SK-N-SH (cell line): ENCODE results near the gene MACROD2.

Experiments used
- FOXJ3 ChIP-seq: sonication (generic); formaldehyde crosslinking; IDR thresholded peaks from 2 replicates; pipeline ENCODE4 v1.5.1; 2020; ENCODE audit warnings: mild to moderate bottlenecking, missing genetic modification reagents
- NFIC ChIP-seq: IDR thresholded peaks from 2 replicates; pipeline ENCODE4 v1.4.0; 2012; ENCODE audit warnings: borderline replicate concordance
- NRF1 ChIP-seq: IDR thresholded peaks from 2 replicates; pipeline ENCODE4 v1.6.1; 2012; ENCODE audit warnings: low read depth, mild to moderate bottlenecking, low read length
- POLR2AphosphoS5 ChIP-seq: IDR thresholded peaks from 2 replicates; pipeline ENCODE4 v1.6.1; 2012; ENCODE audit warnings: low read depth, low read length
- RAD21 ChIP-seq: IDR thresholded peaks from 2 replicates; pipeline ENCODE4 v1.6.1; 2012; ENCODE audit warnings: mild to moderate bottlenecking, low read length
- RFX5 ChIP-seq: IDR thresholded peaks from 2 replicates; pipeline ENCODE4 v1.6.1; 2012; ENCODE audit warnings: mild to moderate bottlenecking, improper control_type of control experiment, low read length
- SIN3A ChIP-seq: IDR thresholded peaks from 2 replicates; pipeline ENCODE4 v1.6.1; 2012; ENCODE audit warnings: low read depth, mild to moderate bottlenecking, low read length, moderate library complexity, borderline replicate concordance
- TAF1 ChIP-seq: IDR thresholded peaks from 2 replicates; pipeline ENCODE4 v1.6.1; 2012; ENCODE audit warnings: low read depth, mild to moderate bottlenecking, low read length, moderate library complexity, borderline replicate concordance
- TCF12 ChIP-seq: IDR thresholded peaks from 2 replicates; pipeline ENCODE4 v1.4.0; 2012
- YY1 ChIP-seq: IDR thresholded peaks from 2 replicates; pipeline ENCODE4 v1.4.0; 2012; ENCODE audit warnings: low read depth, mild to moderate bottlenecking
- TF ChIP-seq, protein P1 (sequence below): fragments of 200-600 bp; sonication (generic); IDR thresholded peaks from 2 replicates; pipeline ENCODE4 v1.6.1; 2017; ENCODE audit warnings: antibody characterized with exemption, mild to moderate bottlenecking, moderate library complexity
- TF ChIP-seq, protein P2 (sequence below): fragments of 150-350 bp; IDR thresholded peaks from 2 replicates; pipeline ENCODE4 v1.6.1; 2016; ENCODE audit warnings: mild to moderate bottlenecking, low read depth, low read length
- TF ChIP-seq, protein P3 (sequence below): IDR thresholded peaks from 2 replicates; pipeline ENCODE4 v1.6.1; 2012; ENCODE audit warnings: mild to moderate bottlenecking, low read depth, low read length, moderate library complexity
- TF ChIP-seq, protein P4 (sequence below): IDR thresholded peaks from 2 replicates; pipeline ENCODE4 v1.4.0; 2012; ENCODE audit warnings: low read depth

DNA sequence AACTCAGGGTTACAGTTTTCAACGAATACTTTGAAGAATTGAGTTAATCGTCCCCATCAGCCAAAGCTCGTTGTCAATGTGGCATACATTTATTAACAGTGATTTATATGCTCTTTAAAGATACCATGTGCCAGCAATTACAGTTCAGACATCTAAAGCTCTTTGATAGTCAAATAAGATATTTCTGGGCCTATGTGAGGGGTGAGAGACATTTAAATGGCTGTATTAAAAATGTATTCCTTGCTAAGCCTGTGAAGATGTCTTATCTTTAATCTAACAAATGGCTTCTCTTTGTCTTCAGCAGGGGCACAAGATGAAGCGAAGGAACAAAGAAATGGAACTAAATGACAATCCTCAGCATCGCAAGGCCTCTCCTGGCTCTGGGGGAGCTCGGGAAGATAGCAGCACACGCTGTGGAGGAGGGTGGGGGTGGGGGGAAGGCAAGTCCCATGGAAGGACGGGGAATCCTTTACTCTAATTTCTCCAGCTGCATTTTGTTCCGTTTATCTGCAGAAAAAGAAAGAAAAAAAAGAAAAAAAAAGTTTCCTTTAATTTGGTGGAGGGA, 2054.3 kb downstream of the MACROD2 start:
- TF ChIP-seq POLR2AphosphoS5 (no peak), RFX5 (no peak), FOXJ3 (no peak), TCF12 (no peak), TAF1 (no peak), NRF1 (no peak), NFIC (no peak), YY1 (no peak), RAD21 (no peak), SIN3A (no peak)
- TF ChIP-seq, protein P1, sequence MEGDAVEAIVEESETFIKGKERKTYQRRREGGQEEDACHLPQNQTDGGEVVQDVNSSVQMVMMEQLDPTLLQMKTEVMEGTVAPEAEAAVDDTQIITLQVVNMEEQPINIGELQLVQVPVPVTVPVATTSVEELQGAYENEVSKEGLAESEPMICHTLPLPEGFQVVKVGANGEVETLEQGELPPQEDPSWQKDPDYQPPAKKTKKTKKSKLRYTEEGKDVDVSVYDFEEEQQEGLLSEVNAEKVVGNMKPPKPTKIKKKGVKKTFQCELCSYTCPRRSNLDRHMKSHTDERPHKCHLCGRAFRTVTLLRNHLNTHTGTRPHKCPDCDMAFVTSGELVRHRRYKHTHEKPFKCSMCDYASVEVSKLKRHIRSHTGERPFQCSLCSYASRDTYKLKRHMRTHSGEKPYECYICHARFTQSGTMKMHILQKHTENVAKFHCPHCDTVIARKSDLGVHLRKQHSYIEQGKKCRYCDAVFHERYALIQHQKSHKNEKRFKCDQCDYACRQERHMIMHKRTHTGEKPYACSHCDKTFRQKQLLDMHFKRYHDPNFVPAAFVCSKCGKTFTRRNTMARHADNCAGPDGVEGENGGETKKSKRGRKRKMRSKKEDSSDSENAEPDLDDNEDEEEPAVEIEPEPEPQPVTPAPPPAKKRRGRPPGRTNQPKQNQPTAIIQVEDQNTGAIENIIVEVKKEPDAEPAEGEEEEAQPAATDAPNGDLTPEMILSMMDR: no peak
- TF ChIP-seq, protein P2, sequence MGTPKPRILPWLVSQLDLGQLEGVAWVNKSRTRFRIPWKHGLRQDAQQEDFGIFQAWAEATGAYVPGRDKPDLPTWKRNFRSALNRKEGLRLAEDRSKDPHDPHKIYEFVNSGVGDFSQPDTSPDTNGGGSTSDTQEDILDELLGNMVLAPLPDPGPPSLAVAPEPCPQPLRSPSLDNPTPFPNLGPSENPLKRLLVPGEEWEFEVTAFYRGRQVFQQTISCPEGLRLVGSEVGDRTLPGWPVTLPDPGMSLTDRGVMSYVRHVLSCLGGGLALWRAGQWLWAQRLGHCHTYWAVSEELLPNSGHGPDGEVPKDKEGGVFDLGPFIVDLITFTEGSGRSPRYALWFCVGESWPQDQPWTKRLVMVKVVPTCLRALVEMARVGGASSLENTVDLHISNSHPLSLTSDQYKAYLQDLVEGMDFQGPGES: no peak
- TF ChIP-seq, protein P3, sequence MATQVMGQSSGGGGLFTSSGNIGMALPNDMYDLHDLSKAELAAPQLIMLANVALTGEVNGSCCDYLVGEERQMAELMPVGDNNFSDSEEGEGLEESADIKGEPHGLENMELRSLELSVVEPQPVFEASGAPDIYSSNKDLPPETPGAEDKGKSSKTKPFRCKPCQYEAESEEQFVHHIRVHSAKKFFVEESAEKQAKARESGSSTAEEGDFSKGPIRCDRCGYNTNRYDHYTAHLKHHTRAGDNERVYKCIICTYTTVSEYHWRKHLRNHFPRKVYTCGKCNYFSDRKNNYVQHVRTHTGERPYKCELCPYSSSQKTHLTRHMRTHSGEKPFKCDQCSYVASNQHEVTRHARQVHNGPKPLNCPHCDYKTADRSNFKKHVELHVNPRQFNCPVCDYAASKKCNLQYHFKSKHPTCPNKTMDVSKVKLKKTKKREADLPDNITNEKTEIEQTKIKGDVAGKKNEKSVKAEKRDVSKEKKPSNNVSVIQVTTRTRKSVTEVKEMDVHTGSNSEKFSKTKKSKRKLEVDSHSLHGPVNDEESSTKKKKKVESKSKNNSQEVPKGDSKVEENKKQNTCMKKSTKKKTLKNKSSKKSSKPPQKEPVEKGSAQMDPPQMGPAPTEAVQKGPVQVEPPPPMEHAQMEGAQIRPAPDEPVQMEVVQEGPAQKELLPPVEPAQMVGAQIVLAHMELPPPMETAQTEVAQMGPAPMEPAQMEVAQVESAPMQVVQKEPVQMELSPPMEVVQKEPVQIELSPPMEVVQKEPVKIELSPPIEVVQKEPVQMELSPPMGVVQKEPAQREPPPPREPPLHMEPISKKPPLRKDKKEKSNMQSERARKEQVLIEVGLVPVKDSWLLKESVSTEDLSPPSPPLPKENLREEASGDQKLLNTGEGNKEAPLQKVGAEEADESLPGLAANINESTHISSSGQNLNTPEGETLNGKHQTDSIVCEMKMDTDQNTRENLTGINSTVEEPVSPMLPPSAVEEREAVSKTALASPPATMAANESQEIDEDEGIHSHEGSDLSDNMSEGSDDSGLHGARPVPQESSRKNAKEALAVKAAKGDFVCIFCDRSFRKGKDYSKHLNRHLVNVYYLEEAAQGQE: no peak
- TF ChIP-seq, protein P4, sequence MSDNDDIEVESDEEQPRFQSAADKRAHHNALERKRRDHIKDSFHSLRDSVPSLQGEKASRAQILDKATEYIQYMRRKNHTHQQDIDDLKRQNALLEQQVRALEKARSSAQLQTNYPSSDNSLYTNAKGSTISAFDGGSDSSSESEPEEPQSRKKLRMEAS: no peak
